Ramos (cell line): Measurements from ENCODE around the gene PHETA1.

Experiments used
- in situ Hi-C: fragments of 300-500 bp; cut with MboI; formaldehyde crosslinking; loops from one replicate; pipeline ENCODE4 v1.14.3; 2022; ENCODE audit warnings: low sequenced_read_pairs; ENCODE audit not compliant: unreplicated experiment

PHETA1 gene

GRCh38 chr12:111405859-111406473, 37.1 kb upstream of the PHETA1 start, which contains the start of gene SH2B3:
Gene SH2B3 (plus strand): TSS chr12:111405923. CDS start chr12:111418146, 12,223 bp downstream.
- in situ Hi-C loops = no loop called here

- in situ Hi-C loops = no loop called here
Measured at GRCh38 chr12:111405149-111405858, 36.4 kb upstream of the PHETA1 start.

GRCh38 chr12:111404362-111405148, 35.7 kb upstream of the PHETA1 start:
- in situ Hi-C loops = loop anchor here (5.0 kb wide), 1 partner anchor 43 kb away; no protein-coding TSS in a partner anchor

- in situ Hi-C loops = loop anchor here (5.0 kb wide), 1 partner anchor 45 kb away; no protein-coding TSS in a partner anchor
Measured at GRCh38 chr12:111402490-111402824, 33.6 kb upstream of the PHETA1 start.

DNA sequence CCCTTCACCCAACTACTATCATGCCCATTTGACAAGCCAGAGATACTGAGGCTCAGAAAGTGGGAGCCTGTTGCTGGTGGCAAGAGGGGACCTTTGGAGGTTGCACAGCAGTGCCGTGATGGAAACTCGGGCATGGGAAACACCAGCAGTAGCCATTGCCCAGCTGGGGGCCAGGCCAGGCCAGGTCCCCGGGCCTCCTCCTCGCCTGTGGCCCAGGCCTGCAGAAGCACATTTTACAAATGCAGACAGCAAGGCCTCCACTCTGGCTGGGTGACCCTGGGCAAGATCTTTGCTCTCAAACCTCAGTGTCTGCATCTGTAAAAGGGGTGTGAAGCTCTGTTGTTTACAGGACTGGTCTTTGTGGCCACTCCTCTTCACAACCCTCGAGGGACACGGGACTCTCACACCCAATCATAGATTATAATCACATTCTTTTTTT, 32.3 kb upstream of the PHETA1 start:
- in situ Hi-C loops = loop anchor here (5.0 kb wide), 1 partner anchor 46 kb away; no protein-coding TSS in a partner anchor

GRCh38 chr12:111399741-111400404, 31.0 kb upstream of the PHETA1 start:
- in situ Hi-C loops = loop anchor here (5.0 kb wide), 2 partner anchors 47 to 132 kb away; no protein-coding TSS in a partner anchor

- in situ Hi-C loops = loop anchor here (5.0 kb wide), 1 partner anchor 134 kb away; no protein-coding TSS in a partner anchor
Measured at GRCh38 chr12:111398530-111398929, 29.6 kb upstream of the PHETA1 start.

DNA sequence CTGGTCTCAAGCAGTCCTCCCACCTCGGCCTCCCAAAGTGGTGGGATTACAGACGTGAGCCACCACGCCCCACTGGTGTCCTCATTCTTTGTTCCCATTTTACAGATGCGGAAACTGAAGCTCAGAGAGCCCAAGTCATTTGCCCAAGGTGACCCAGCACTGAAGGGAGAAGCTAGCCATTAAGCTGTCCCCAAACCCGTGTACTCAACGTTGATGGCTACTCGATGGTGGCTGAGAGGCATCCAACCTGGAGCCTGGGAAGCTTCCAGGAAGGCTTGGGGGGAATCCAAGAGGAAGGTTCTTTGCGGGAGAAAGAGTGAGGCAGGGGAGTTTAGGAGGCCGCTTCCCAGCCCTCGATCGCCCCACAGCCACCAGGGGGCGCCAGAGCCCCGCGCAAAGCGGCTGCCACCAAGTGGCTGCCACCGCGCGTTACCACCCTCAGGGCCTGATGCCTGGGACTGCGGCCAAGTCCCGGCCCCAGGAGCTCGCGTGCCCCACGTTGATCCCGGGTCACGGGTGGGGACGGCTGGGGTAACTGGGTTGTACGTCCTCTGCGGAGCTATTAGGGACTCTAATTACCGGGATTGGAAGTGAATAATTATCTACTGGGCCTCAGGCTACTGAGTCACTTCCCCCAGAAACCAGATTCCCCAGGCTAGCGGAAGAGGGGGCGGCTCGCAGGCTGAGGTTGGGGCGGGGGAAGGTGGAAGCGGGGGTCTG, 28.0 kb upstream of the PHETA1 start:
- in situ Hi-C loops = loop anchor here (5.0 kb wide), 1 partner anchor 135 kb away; no protein-coding TSS in a partner anchor

GRCh38 chr12:111396271-111396670, 27.4 kb upstream of the PHETA1 start:
- in situ Hi-C loops = loop anchor here (5.0 kb wide), 1 partner anchor 136 kb away; no protein-coding TSS in a partner anchor

DNA sequence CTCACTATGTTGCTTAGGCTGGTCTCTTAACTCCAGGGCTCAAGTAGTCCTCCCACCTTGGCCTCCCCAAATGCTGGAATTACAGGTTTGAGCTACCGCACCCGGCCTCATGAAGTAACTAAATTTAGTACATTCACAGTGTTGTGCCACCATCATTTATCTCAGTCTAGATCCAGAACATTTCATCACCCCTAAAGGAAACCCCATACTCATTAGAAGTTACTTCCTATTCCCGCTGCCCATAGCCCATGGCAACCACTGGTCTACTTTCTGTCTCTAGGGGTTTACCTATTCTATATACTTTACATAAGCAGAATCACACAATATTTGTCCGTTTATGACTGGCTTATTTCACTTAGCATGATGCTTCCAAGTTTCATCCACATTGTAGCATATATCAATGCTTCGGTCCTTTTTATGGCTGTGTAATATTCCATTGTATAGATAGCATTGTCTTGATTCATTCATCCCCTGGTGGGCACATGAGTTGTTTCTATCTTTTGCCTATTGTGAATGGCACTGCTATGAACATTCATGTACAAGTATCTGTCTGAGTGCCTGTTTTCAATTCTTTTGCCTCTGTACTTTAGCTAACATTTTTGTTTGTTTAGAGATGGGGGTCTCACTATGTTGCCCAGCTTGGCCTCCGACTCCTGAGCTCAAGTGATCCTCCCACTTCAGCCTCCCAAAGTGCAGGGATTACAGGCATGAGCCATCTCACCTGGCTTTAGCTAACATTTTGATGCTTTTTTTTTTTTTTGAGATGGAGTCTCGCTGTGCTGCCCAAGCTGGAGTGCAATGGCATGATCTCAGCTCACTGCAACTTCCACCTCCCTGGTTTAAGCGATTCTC, 26.7 kb upstream of the PHETA1 start:
- in situ Hi-C loops = loop anchor here (5.0 kb wide), 1 partner anchor 137 kb away; no protein-coding TSS in a partner anchor

DNA sequence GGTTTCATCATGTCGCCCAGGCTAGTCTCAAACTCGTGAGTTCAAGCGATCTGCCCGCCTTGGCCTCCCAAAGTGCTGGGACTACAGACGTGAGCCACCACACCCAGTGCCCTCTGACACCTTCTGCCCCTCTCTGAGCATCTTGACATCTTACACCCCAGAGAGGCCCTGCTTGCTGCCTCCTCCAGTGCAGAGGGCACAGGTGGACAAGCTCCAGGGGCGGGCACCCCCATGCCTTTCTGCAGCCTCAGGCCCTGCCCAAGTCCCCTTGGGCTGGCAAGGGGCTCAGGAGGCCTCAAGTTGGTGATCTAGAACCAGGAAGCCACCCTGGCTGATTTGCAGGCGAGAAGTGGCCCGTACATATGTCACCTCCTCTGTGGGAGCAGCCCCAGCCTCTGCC, 25.6 kb upstream of the PHETA1 start:
- in situ Hi-C loops = no loop called here

DNA sequence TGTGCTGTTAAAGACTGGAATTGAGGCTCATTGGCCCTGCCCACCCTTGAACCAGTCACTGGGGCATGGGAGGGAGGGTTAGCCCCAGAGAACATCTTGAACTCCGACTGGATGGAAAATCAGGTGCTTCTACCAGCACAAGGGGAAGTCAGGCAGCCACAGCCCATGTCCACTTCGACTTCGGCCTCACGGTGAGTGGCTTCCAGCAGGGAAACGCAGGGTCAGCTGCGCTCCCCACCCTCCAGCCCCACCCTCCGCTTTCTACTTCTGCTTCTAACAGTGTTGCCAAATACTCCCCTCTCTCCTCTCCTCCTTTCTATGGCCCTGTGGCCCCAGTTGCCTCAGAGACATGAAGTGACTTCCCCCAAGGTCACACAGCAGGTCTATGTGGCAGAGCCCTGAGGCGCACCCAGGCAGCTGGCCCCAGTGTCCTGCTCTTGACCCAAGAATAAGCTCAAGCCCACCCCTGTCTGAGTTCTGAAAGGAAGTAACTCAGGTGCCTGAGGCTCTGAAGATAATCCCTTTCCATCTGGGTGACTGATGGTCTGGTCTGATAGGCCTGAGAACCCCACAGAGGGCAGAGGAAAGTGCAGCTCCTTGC, 24.9 kb upstream of the PHETA1 start:
- in situ Hi-C loops = no loop called here

GRCh38 chr12:111390910-111391309, 22.0 kb upstream of the PHETA1 start:
- in situ Hi-C loops = no loop called here

DNA sequence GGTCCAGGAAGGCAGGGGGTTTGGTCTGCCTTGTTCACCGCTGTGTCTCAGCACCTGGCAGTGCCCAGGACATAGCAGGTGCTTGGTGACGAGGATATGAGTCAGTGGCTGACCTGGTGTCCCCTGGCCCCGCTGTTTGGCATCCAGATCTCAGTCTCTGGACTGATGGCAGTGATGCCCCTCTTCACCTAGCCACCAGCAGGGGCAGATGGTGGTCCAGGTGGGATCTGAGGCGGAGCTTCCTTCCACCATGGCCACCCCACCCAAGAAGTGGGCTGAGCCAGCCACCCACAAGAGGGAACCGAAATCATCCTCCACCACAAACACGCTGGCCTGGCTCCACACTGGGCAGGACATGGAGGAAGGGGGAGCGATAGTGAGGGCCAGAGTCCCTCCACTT, 20.7 kb upstream of the PHETA1 start:
- in situ Hi-C loops = no loop called here

- in situ Hi-C loops = no loop called here
Measured at GRCh38 chr12:111387747-111388323, 18.9 kb upstream of the PHETA1 start.

DNA sequence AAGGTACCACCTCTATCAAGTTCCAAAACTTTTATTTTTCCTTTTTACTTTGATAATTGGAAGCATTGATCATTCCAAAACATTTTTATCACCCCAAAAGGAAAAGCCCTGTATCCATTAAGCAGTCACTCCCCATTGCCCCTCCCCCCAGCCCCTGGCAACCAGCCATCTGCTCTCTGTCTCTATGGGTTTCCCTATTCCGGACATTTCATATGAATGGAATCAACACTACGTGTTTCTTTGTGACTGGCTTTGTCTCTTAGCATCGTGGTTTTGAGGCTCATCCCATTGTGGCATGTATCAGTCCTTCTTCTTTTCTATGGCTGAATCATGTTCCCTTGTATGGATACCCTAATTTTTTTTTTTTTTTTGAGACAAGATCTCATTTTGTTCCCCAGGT, 18.0 kb upstream of the PHETA1 start:
- in situ Hi-C loops = no loop called here

DNA sequence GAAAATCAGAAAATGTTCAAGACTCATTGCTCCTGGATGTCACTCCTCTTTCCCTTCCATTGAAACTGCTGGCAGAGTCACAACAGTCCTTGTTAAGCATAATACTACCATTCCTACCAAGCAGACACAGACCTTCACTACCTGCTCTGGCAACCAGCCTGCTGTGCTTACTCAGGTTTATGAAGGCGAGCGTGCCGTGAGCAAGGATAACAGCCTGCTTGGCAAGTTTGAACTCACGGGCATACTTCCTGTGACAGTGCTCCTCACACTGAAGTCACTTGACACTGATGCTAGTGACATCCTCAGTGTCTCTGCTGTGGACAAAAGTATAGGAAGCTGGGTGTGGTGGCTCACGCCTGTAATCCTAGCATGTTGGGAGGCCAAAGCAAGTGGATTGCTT, 15.7 kb upstream of the PHETA1 start:
- in situ Hi-C loops = no loop called here
